Loucy (cell line): ENCODE measurements around the gene EGR2.

ENCODE experiments used
- H2AFZ ChIP-seq: fragments of 200-600 bp; sonication (generic); 2 replicates; pipeline ENCODE4 v1.6.0; 2016; ENCODE audit warnings: antibody characterized with exemption, mild to moderate bottlenecking, low read length, moderate library complexity
- H3F3A ChIP-seq: fragments of 200-600 bp; 2 replicates; pipeline ENCODE4 v1.6.0; 2016; ENCODE audit warnings: antibody characterized with exemption, low read depth, mild to moderate bottlenecking
- H3K27me3 ChIP-seq: fragments of 200-600 bp; sonication (generic); 2 replicates; pipeline ENCODE4 v1.6.1; 2014; ENCODE audit warnings: low read length, mild to moderate bottlenecking; ENCODE audit not compliant: insufficient read depth, poor library complexity, severe bottlenecking
- H3K36me3 ChIP-seq: fragments of 200-600 bp; sonication (generic); 2 replicates; pipeline ENCODE4 v1.6.1; 2016; ENCODE audit warnings: low read length; ENCODE audit not compliant: insufficient read depth
- H3K4me1 ChIP-seq: fragments of 200-600 bp; sonication (generic); 2 replicates; pipeline ENCODE4 v1.5.1; 2014; ENCODE audit warnings: low read length, mild to moderate bottlenecking; ENCODE audit not compliant: insufficient read depth, poor library complexity, severe bottlenecking
- H3K4me2 ChIP-seq: fragments of 200-600 bp; sonication (generic); 2 replicates; pipeline ENCODE4 v1.6.0; 2014; ENCODE audit warnings: antibody characterized with exemption, low read length, low read depth, mild to moderate bottlenecking; ENCODE audit not compliant: poor library complexity, severe bottlenecking
- H3K4me3 ChIP-seq: fragments of 200-600 bp; sonication (generic); 2 replicates; pipeline ENCODE4 v1.5.1; 2014; ENCODE audit warnings: low read length, mild to moderate bottlenecking, mixed read lengths; ENCODE audit not compliant: poor library complexity, severe bottlenecking
- H3K79me2 ChIP-seq: fragments of 200-600 bp; sonication (generic); 2 replicates; pipeline ENCODE4 v1.6.1; 2014; ENCODE audit warnings: low read length; ENCODE audit not compliant: insufficient read depth
- H3K9ac ChIP-seq: fragments of 200-600 bp; sonication (generic); 2 replicates; pipeline ENCODE4 v1.6.0; 2014; ENCODE audit warnings: mild to moderate bottlenecking, low read depth, low read length, moderate library complexity; ENCODE audit not compliant: poor library complexity, severe bottlenecking
- H3K9me2 ChIP-seq: fragments of 200-600 bp; sonication (generic); replicated peaks from 2 replicates; pipeline ENCODE4 v1.6.1; 2016; ENCODE audit warnings: low read depth, low read length, mixed read lengths
- H3K9me3 ChIP-seq: fragments of 200-600 bp; sonication (generic); 2 replicates; pipeline ENCODE4 v1.6.1; 2014; ENCODE audit warnings: mild to moderate bottlenecking, antibody characterized with exemption, low read length, low read depth; ENCODE audit not compliant: insufficient read depth
- H4K20me1 ChIP-seq: fragments of 200-600 bp; sonication (generic); 2 replicates; pipeline ENCODE4 v1.6.0; 2014; ENCODE audit warnings: antibody characterized with exemption, low read length, mild to moderate bottlenecking; ENCODE audit not compliant: insufficient read depth, poor library complexity, severe bottlenecking
- EZH2phosphoT487 ChIP-seq: fragments of 200-600 bp; IDR thresholded peaks from 2 replicates; pipeline ENCODE4 v1.6.1; 2018; ENCODE audit warnings: antibody characterized with exemption, mild to moderate bottlenecking, moderate library complexity, borderline replicate concordance
- TF ChIP-seq, protein P1 (sequence below): fragments of 200-600 bp; sonication (generic); conservative IDR thresholded peaks from 2 replicates; pipeline ENCODE4 v1.5.1; 2014; ENCODE audit warnings: mild to moderate bottlenecking, antibody characterized with exemption, low read length

The EGR2 gene

DNA sequence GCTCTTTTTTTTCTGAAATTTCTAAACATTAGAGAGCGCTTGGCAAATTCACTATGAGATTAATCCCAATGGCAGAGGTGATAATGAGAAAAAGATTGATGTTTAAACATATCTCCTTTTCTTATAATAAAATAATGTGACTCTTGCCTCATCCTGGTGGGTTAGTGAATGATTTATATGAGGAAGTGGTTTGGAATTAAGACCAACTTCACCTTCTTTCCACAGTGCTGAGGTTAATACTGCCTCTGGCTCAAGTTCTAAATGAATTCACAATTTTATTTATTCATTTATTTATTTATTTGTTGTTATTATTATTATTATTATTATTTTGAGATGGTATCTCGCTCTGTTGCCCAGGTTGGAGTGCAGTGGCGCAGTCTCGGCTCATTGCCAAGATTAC lies 52.2 kb downstream of the EGR2 start:
- no peak overlapping the region for H3K4me2 ChIP-seq
- TF ChIP-seq, protein P1, sequence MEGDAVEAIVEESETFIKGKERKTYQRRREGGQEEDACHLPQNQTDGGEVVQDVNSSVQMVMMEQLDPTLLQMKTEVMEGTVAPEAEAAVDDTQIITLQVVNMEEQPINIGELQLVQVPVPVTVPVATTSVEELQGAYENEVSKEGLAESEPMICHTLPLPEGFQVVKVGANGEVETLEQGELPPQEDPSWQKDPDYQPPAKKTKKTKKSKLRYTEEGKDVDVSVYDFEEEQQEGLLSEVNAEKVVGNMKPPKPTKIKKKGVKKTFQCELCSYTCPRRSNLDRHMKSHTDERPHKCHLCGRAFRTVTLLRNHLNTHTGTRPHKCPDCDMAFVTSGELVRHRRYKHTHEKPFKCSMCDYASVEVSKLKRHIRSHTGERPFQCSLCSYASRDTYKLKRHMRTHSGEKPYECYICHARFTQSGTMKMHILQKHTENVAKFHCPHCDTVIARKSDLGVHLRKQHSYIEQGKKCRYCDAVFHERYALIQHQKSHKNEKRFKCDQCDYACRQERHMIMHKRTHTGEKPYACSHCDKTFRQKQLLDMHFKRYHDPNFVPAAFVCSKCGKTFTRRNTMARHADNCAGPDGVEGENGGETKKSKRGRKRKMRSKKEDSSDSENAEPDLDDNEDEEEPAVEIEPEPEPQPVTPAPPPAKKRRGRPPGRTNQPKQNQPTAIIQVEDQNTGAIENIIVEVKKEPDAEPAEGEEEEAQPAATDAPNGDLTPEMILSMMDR, result no peak
- TF ChIP-seq EZH2phosphoT487, result no peak
- no peak overlapping the region for H2AFZ ChIP-seq
- no peaks in the 10 kb centered on the region for H3K27me3 ChIP-seq
- H3K4me3 ChIP-seq, result no peak overlapping the region
- no peaks in the 10 kb centered on the region for H3K9me3 ChIP-seq
- no peaks in the 10 kb centered on the region for H3K9me2 ChIP-seq
- no peaks in the 10 kb centered on the region for H3F3A ChIP-seq
- no peaks in the 10 kb centered on the region for H3K79me2 ChIP-seq
- H3K9ac ChIP-seq, result no peak overlapping the region
- H4K20me1 ChIP-seq, result no peaks in the 10 kb centered on the region
- no peaks in the 10 kb centered on the region for H3K36me3 ChIP-seq
- H3K4me1 ChIP-seq, result no peaks in the 10 kb centered on the region

DNA sequence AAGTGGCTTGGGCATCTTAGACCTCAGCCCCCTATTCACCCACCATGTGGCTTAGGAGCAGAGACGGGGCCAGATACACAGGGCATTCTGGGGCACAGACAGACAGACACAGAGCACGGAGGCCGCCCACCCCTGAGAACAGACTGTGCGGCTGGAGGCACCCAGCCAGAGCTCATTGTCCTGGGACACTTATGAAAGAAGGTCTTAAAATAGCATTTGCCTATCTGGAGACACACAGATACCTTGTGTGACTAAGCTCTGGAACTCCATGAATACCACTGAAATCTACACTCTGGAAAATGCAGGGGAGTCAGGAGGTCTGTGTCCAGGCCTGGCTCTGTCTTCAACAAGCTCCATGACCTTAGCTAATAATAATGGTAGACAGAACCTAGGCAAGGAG lies 53.0 kb downstream of the EGR2 start:
- no peaks in the 10 kb centered on the region for H3F3A ChIP-seq
- no peak overlapping the region for H3K4me2 ChIP-seq
- H3K27me3 ChIP-seq, result no peaks in the 10 kb centered on the region
- TF ChIP-seq, protein P1, result no peak
- TF ChIP-seq EZH2phosphoT487, result no peak
- H3K4me1 ChIP-seq, result no peaks in the 10 kb centered on the region
- no peak overlapping the region for H2AFZ ChIP-seq
- no peaks in the 10 kb centered on the region for H3K36me3 ChIP-seq
- H4K20me1 ChIP-seq, result no peaks in the 10 kb centered on the region
- no peak overlapping the region for H3K9ac ChIP-seq
- no peaks in the 10 kb centered on the region for H3K9me3 ChIP-seq
- no peaks in the 10 kb centered on the region for H3K9me2 ChIP-seq
- no peaks in the 10 kb centered on the region for H3K79me2 ChIP-seq
- H3K4me3 ChIP-seq, result no peak overlapping the region
